ENCODE results near the gene THRA. TPM values are rescaled to one million over a fixed set of nuclear protein-coding genes. Genes with fewer than 3 reads are reported as not detected.

Gene THRA
- total RNA-seq, 1 experiment from 2014 or later, result 107 TPM

- DNase-seq, result no peak
- H3K27me3 Mint-ChIP-seq (ENCODE audit: unreplicated experiment), result no peaks in the 10 kb centered on the region
- no peak for TF ChIP-seq CTCF (IDR thresholded peaks at IDR 0.05; ENCODE audit: unreplicated experiment)
- H3K4me1 Mint-ChIP-seq (ENCODE audit: low read depth, unreplicated experiment), result peaks cover 22% of the 10 kb centered on the region
- CTCF ChIA-PET, result interaction anchor here (0.5 to 16.6 kb wide), 10 partner anchors 9 to 1613 kb away, joined by 3 to 1006 read pairs (median 4); partner anchors contain the start of genes MED24, PSMD3 and THRA
- H3K27ac Mint-ChIP-seq (ENCODE audit: unreplicated experiment), result no peak overlapping the region
- H3K9me3 Mint-ChIP-seq (ENCODE audit: low read depth, unreplicated experiment), result no peaks in the 10 kb centered on the region
- no peak overlapping the region for H3K4me3 Mint-ChIP-seq (ENCODE audit: low read depth, unreplicated experiment)
- intact Hi-C loops (cut with micrococcal nuclease; ENCODE audit: unreplicated experiment), result no loop called here
- peaks cover 62% of the 10 kb centered on the region for H3K36me3 Mint-ChIP-seq (ENCODE audit: insufficient read depth, unreplicated experiment)
- no TSS peak for BruUV-seq (replicated peaks)
Measured at GRCh38 chr17:40093580-40094201, 30.9 kb downstream of the THRA start.

- CTCF ChIA-PET, result interaction anchor here (0.6 to 16.6 kb wide), 9 partner anchors 8 to 141 kb away, joined by 3 to 1006 read pairs (median 5); partner anchors contain the start of genes MED24, PSMD3 and THRA
Measured at GRCh38 chr17:40094874-40095273, 32.1 kb downstream of the THRA start.

DNA sequence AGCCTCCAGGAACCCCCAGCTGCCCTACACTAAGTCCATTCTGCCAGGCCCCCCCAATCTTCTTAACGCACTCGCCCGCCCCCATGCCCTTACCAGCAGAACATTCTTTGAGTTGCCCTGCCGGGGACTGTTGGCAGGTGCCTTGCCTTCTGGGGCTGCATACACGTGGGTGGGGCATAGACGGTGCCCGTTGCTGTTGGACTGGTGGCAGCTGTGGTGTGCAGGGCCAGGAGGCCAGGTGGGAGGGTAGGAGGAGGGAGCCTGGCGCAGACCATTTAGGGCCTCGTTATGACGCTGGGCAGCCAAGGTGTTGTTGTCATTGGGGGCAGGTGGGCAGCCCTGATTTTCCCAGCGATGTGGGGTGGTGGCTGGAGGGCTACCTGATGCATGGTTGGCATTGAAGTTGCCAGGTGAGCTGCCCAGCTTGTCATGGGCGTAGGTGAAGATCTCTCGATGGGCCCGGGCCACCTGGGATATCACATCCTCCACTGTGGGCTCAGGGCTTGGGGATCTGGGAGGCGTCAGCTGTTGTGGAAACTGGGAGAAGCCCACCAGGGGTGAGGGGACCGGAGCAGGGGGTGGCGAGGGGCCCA, 32.7 kb downstream of the THRA start:
- Mint-ChIP-seq H3K4me3 (ENCODE audit: low read depth, unreplicated experiment) (no peak overlapping the region), H3K27ac (ENCODE audit: unreplicated experiment) (no peak overlapping the region), H3K36me3 (ENCODE audit: insufficient read depth, unreplicated experiment) (peaks cover 73% of the 10 kb centered on the region), H3K4me1 (ENCODE audit: low read depth, unreplicated experiment) (peaks cover 38% of the 10 kb centered on the region), H3K9me3 (ENCODE audit: low read depth, unreplicated experiment) (no peaks in the 10 kb centered on the region), H3K27me3 (ENCODE audit: unreplicated experiment) (no peaks in the 10 kb centered on the region)
- no peak for TF ChIP-seq CTCF (IDR thresholded peaks at IDR 0.05; ENCODE audit: unreplicated experiment)
- CTCF ChIA-PET, result interaction anchor here (0.6 to 16.6 kb wide), 8 partner anchors 8 to 1359 kb away, joined by 3 to 1006 read pairs (median 6); partner anchors contain the start of genes MED24 and THRA
- no peak for DNase-seq
- intact Hi-C loops (cut with micrococcal nuclease; ENCODE audit: unreplicated experiment), result loop anchor here (5.0 kb wide), 2 partner anchors 388 to 478 kb away; no protein-coding TSS in a partner anchor
- BruUV-seq (replicated peaks), result no TSS peak

More at GRCh38 chr17:40094874-40095273, 32.1 kb downstream of the THRA start:
- BruUV-seq (replicated peaks), result no TSS peak
- no peak for DNase-seq
- intact Hi-C loops (cut with micrococcal nuclease; ENCODE audit: unreplicated experiment), result loop anchor here (5.0 kb wide), 2 partner anchors 388 to 478 kb away; no protein-coding TSS in a partner anchor
- no peak for TF ChIP-seq CTCF (IDR thresholded peaks at IDR 0.05; ENCODE audit: unreplicated experiment)
- H3K4me1 Mint-ChIP-seq (ENCODE audit: low read depth, unreplicated experiment), result peaks cover 32% of the 10 kb centered on the region
- peaks cover 73% of the 10 kb centered on the region for H3K36me3 Mint-ChIP-seq (ENCODE audit: insufficient read depth, unreplicated experiment)
- H3K4me3 Mint-ChIP-seq (ENCODE audit: low read depth, unreplicated experiment), result no peak overlapping the region
- H3K27me3 Mint-ChIP-seq (ENCODE audit: unreplicated experiment), result no peaks in the 10 kb centered on the region
- H3K27ac Mint-ChIP-seq (ENCODE audit: unreplicated experiment), result no peak overlapping the region
- H3K9me3 Mint-ChIP-seq (ENCODE audit: low read depth, unreplicated experiment), result no peaks in the 10 kb centered on the region

DNA sequence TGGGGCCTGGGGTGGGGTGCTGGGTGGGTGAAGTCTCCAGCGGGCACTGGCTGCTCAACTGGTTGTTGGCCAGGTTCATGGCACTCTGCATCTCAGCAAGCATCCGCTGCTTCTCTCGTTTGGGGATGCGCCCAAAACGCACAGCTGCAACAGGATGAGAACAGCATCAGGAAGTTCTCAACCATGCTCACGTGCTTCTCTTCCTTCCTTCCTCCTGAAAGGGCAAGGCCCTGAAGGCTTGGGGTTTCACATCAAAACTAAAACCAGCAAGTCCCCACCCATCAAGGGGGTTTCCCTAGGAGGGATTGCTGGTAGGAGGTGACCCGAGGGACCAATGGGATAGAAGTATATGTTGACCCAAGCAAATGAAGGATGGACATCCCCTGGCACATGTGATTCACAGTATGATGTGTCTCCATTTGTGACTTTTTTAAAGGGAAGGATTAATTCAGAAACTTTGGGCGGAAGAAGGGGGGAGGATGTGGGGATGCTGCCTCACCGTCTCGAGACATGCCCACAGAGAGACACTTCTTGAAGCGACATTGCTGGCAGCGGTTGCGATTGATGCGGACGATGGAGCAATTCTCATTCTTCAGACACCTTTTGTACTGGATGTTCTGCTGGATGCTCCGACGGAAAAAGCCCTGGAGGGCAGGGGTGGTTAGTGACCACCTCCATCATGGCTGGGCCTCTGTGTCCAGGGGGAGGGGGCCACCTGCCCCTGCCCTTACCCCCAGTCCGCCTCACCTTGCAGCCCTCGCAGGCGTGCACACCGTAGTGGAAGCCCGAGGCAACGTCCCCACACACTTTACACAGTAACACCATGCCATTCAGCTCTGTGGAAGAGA, 33.4 kb downstream of the THRA start:
- Mint-ChIP-seq H3K9me3 (ENCODE audit: low read depth, unreplicated experiment) (no peaks in the 10 kb centered on the region), H3K36me3 (ENCODE audit: insufficient read depth, unreplicated experiment) (peaks cover 77% of the 10 kb centered on the region), H3K27me3 (ENCODE audit: unreplicated experiment) (no peaks in the 10 kb centered on the region), H3K4me1 (ENCODE audit: low read depth, unreplicated experiment) (peaks cover 45% of the 10 kb centered on the region), H3K27ac (ENCODE audit: unreplicated experiment) (no peak overlapping the region), H3K4me3 (ENCODE audit: low read depth, unreplicated experiment) (no peak overlapping the region)
- BruUV-seq (replicated peaks), result no TSS peak
- intact Hi-C loops (cut with micrococcal nuclease; ENCODE audit: unreplicated experiment), result loop anchor here (5.0 kb wide), 2 partner anchors 389 to 479 kb away; no protein-coding TSS in a partner anchor
- CTCF ChIA-PET, result interaction anchor here (0.7 to 16.6 kb wide), 5 partner anchors 17 to 1358 kb away, joined by 3 to 1006 read pairs (median 7); partner anchors contain the start of genes MED24 and THRA
- TF ChIP-seq CTCF (IDR thresholded peaks at IDR 0.05; ENCODE audit: unreplicated experiment), result no peak
- DNase-seq, result no peak

Measured in Calu3 (cell line).